ENCODE results near the gene GALNT17. TPM values are rescaled to one million over a fixed set of nuclear protein-coding genes. Genes with fewer than 3 reads are reported as not detected.

The GALNT17 gene
- total RNA-seq, 6 donors from 2014 or later, result 5.3 to 26.2 (median 10.1) TPM

GRCh38 chr7:71377062-71377461, 245.1 kb downstream of the GALNT17 start:
- TF ChIP-seq POLR2A (IDR thresholded peaks at IDR 0.05), result no peak
- no peak for TF ChIP-seq POLR2AphosphoS5 (IDR thresholded peaks at IDR 0.05)
- TF ChIP-seq CTCF (IDR thresholded peaks at IDR 0.05), result no peak
- no peak for TF ChIP-seq EP300 (IDR thresholded peaks at IDR 0.05)
- ATAC-seq (ENCODE audit: low FRiP score in 2 of 2) (no peak), DNase-seq (no peak)
- Histone ChIP-seq H3K36me3 (no peaks in the 10 kb centered on the region), H3K4me1 (no peaks in the 10 kb centered on the region), H3K27ac (no peak overlapping the region), H3K4me3 (no peak overlapping the region), H3K9me3 (peaks cover 0 to 12% (median 2%) of the 10 kb centered on the region in 4 donors), H3K27me3 (no peaks in the 10 kb centered on the region)
- 77 to 84% methylated on average over 3 of the region's 3 CpGs for WGBS, 2 donors

GRCh38 chr7:71377469-71377868, 245.5 kb downstream of the GALNT17 start:
- no peaks in the 10 kb centered on the region for H3K4me1 ChIP-seq
- no peak overlapping the region for H3K27ac ChIP-seq
- H3K4me3 ChIP-seq, result no peak overlapping the region
- WGBS, 2 donors, result 75 to 87% methylated on average over 3 of the region's 3 CpGs
- DNase-seq (no peak), ATAC-seq (ENCODE audit: low FRiP score in 2 of 2) (no peak)
- peaks cover 0 to 12% (median 2%) of the 10 kb centered on the region in 4 donors for H3K9me3 ChIP-seq
- no peak for TF ChIP-seq POLR2A (IDR thresholded peaks at IDR 0.05)
- TF ChIP-seq EP300 (IDR thresholded peaks at IDR 0.05), result no peak
- TF ChIP-seq POLR2AphosphoS5 (IDR thresholded peaks at IDR 0.05), result no peak
- TF ChIP-seq CTCF (IDR thresholded peaks at IDR 0.05), result no peak
- H3K27me3 ChIP-seq, result no peaks in the 10 kb centered on the region
- H3K36me3 ChIP-seq, result no peaks in the 10 kb centered on the region

- Histone ChIP-seq H3K36me3 (no peaks in the 10 kb centered on the region), H3K4me1 (no peaks in the 10 kb centered on the region), H3K4me3 (no peak overlapping the region), H3K27ac (no peak overlapping the region), H3K27me3 (no peaks in the 10 kb centered on the region), H3K9me3 (no peaks in the 10 kb centered on the region)
- TF ChIP-seq EP300 (IDR thresholded peaks at IDR 0.05) (no peak), CTCF (IDR thresholded peaks at IDR 0.05) (no peak), POLR2AphosphoS5 (IDR thresholded peaks at IDR 0.05) (no peak), POLR2A (IDR thresholded peaks at IDR 0.05) (no peak)
- ATAC-seq (ENCODE audit: low FRiP score in 2 of 2) (no peak), DNase-seq (no peak)
- WGBS, 2 donors, result 85 to 88% methylated on average over 5 of the region's 5 CpGs
Observed at GRCh38 chr7:71384094-71384493, 252.2 kb downstream of the GALNT17 start.

GRCh38 chr7:71385330-71385729, 253.4 kb downstream of the GALNT17 start:
- DNase-seq (no peak), ATAC-seq (ENCODE audit: low FRiP score in 2 of 2) (no peak)
- H3K36me3 ChIP-seq, result no peaks in the 10 kb centered on the region
- no peak overlapping the region for H3K4me3 ChIP-seq
- 82 to 84% methylated on average over 4 to 5 of the region's 5 CpGs for WGBS, 2 donors
- no peaks in the 10 kb centered on the region for H3K27me3 ChIP-seq
- no peak for TF ChIP-seq POLR2A (IDR thresholded peaks at IDR 0.05)
- TF ChIP-seq CTCF (IDR thresholded peaks at IDR 0.05), result no peak
- TF ChIP-seq POLR2AphosphoS5 (IDR thresholded peaks at IDR 0.05), result no peak
- no peak for TF ChIP-seq EP300 (IDR thresholded peaks at IDR 0.05)
- H3K4me1 ChIP-seq, result no peaks in the 10 kb centered on the region
- H3K27ac ChIP-seq, result no peak overlapping the region
- no peaks in the 10 kb centered on the region for H3K9me3 ChIP-seq

GRCh38 chr7:71386152-71386785, 254.3 kb downstream of the GALNT17 start:
- TF ChIP-seq CTCF (IDR thresholded peaks at IDR 0.05), result no peak
- TF ChIP-seq POLR2AphosphoS5 (IDR thresholded peaks at IDR 0.05), result no peak
- no peak for TF ChIP-seq POLR2A (IDR thresholded peaks at IDR 0.05)
- no peak for TF ChIP-seq EP300 (IDR thresholded peaks at IDR 0.05)
- H3K27me3 ChIP-seq, result no peaks in the 10 kb centered on the region
- DNase-seq, result no peak
- no peak overlapping the region for H3K4me3 ChIP-seq
- H3K36me3 ChIP-seq, result no peaks in the 10 kb centered on the region
- no peaks in the 10 kb centered on the region for H3K4me1 ChIP-seq
- no peaks in the 10 kb centered on the region for H3K9me3 ChIP-seq
- 81 to 87% methylated on average over 12 of the region's 12 CpGs for WGBS, 2 donors
- no peak for ATAC-seq (ENCODE audit: low FRiP score in 2 of 2)
- H3K27ac ChIP-seq, result no peak overlapping the region

Data from upper lobe of left lung (tissue), 6 donors.